ENCODE results near the gene GLI3.

GLI3 gene

GRCh38 chr7:42235741-42236161 is 1.3 kb downstream of the GLI3 start:
- no peak for DNase-seq

- DNase-seq = no peak
Observed at GRCh38 chr7:42234736-42235135, 2.3 kb downstream of the GLI3 start.

GRCh38 chr7:42233695-42234331 is 3.2 kb downstream of the GLI3 start:
- no peak for DNase-seq

- DNase-seq = no peak
Observed at GRCh38 chr7:42233171-42233570, 3.8 kb downstream of the GLI3 start.

GRCh38 chr7:42232275-42232674 is 4.7 kb downstream of the GLI3 start:
- no peak for DNase-seq

GRCh38 chr7:42231043-42231787 is 5.8 kb downstream of the GLI3 start:
- DNase-seq = no peak

GRCh38 chr7:42227936-42228591 is 8.9 kb downstream of the GLI3 start:
- no peak for DNase-seq

- DNase-seq = no peak
Observed at GRCh38 chr7:42227541-42227935, 9.5 kb downstream of the GLI3 start.

GRCh38 chr7:42227021-42227420 is 10.0 kb downstream of the GLI3 start:
- DNase-seq = no peak

GRCh38 chr7:42226354-42226941 is 10.6 kb downstream of the GLI3 start:
- no peak for DNase-seq

- DNase-seq = no peak
Observed at GRCh38 chr7:42224391-42225003, 12.5 kb downstream of the GLI3 start.

- no peak for DNase-seq
Observed at GRCh38 chr7:42222891-42223290, 14.1 kb downstream of the GLI3 start.

- DNase-seq = no peak
Observed at GRCh38 chr7:42222125-42222524, 14.9 kb downstream of the GLI3 start.

- no peak for DNase-seq
Observed at GRCh38 chr7:42221304-42221703, 15.7 kb downstream of the GLI3 start.

GRCh38 chr7:42219447-42219846 is 17.6 kb downstream of the GLI3 start:
- DNase-seq = no peak

- DNase-seq = no peak
Observed at GRCh38 chr7:42218248-42218647, 18.8 kb downstream of the GLI3 start.

- DNase-seq = no peak
Observed at GRCh38 chr7:42217548-42217947, 19.5 kb downstream of the GLI3 start.

GRCh38 chr7:42217053-42217452 is 20.0 kb downstream of the GLI3 start:
- no peak for DNase-seq

GRCh38 chr7:42214060-42214679 is 22.8 kb downstream of the GLI3 start:
- no peak for DNase-seq

- DNase-seq = no peak
Observed at GRCh38 chr7:42213093-42213492, 23.9 kb downstream of the GLI3 start.

- DNase-seq = no peak
Observed at GRCh38 chr7:42212541-42213090, 24.4 kb downstream of the GLI3 start.

- no peak for DNase-seq
Observed at GRCh38 chr7:42211938-42212337, 25.1 kb downstream of the GLI3 start.

GRCh38 chr7:42210779-42211178 is 26.2 kb downstream of the GLI3 start:
- DNase-seq = no peak
